ENCODE data around the gene NACC2.

The NACC2 gene

DNA sequence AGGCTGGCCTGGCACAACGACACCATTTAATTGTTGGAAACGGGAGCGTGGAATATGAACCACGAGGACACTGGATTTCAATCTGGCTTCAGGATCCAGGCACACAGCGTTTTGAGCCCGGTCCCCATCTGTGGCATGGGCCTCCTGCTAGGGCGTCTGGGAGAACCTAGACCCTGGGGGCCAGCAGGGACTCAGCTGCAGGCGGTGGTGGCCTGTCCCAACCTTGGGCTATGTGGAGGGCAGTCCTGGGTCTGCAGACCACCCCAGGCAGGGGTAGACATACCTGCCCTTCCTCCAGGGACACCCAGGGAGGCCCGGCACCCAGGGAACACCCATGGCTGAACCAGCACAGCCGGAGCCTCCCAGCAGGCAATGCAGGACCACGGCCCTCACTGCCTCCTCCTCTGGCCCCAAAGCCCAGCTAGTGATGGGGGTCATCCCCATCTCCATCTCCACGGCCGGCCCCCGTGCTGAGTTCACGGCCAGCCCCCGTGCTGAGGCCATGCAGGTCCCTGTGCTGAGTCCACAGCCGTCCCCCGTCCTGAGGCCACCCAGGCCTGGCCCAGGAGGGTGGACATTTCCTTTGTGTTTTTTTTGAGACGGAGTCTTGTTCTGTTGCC, 115.4 kb downstream of the NACC2 start:
- Histone ChIP-seq H3K27me3 (ENCODE audit: insufficient read depth, low read length) (0 out of 2 replicates have a peak, but pooled peaks cover 10% of the 10 kb centered on the region), H3K4me1 (ENCODE audit: control insufficient read depth, insufficient read depth, low read length, unreplicated experiment) (peaks cover 8% of the 10 kb centered on the region), H3K36me3 (ENCODE audit: insufficient read depth, low read length) (no peaks in the 10 kb centered on the region), H3K27ac (ENCODE audit: low read depth, low read length) (no peak overlapping the region), H3K4me3 (ENCODE audit: low read depth, low read length) (no peak overlapping the region), H3K79me2 (ENCODE audit: control insufficient read depth, insufficient read depth, low read length, unreplicated experiment) (no peaks in the 10 kb centered on the region), H2AFZ (ENCODE audit: low read length, unreplicated experiment) (no peak overlapping the region)

DNA sequence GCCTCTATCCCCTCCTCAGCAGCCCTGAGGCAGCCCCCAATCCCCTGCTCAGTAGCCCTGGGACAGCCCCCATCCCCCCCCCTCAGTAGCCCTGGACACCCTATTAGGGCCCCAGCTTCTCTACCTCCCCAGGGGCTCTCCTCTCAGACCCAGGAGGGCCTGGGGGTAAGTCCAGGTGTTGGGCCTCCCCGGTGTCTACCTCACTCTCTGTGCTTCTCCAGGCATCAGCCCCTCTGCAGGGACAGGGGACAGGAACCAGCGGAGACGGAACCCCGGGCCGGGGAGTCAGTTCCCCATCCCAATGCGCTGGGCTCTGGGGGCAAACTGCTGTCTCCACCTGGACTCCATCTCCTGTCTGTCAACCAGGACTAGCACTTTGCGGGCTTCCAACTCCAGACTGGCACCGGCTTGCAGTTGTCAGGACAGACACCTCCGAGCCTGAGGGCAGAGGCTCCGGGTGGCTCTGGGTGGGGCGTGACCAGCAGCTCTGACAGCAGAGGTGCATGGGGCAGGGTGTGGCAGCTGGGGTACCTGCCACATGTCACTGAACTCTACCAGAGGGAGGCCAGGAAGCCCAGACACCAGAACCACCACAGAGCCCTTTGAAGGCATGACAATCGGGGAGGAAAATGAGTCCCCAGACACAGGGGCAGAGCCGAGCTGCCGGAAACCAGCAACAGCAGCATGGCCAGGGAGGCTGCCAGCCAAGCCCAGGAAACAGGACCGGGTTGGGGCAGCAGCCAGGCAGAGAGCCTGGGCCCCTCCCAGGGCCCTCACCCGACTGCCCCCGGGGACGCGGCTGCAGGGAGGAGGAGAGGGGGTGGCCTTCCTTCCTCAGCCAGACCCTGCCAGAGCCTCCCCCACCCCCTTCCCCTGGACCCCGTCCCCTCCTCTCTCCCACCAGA, 116.2 kb downstream of the NACC2 start:
- Histone ChIP-seq H3K27me3 (ENCODE audit: insufficient read depth, low read length) (0 out of 2 replicates have a peak, but pooled peaks cover 2% of the 10 kb centered on the region), H3K4me1 (ENCODE audit: control insufficient read depth, insufficient read depth, low read length, unreplicated experiment) (peaks cover 8% of the 10 kb centered on the region), H3K36me3 (ENCODE audit: insufficient read depth, low read length) (no peaks in the 10 kb centered on the region), H3K27ac (ENCODE audit: low read depth, low read length) (no peak overlapping the region), H2AFZ (ENCODE audit: low read length, unreplicated experiment) (no peak overlapping the region), H3K4me3 (ENCODE audit: low read depth, low read length) (no peak overlapping the region), H3K79me2 (ENCODE audit: control insufficient read depth, insufficient read depth, low read length, unreplicated experiment) (no peaks in the 10 kb centered on the region)

DNA sequence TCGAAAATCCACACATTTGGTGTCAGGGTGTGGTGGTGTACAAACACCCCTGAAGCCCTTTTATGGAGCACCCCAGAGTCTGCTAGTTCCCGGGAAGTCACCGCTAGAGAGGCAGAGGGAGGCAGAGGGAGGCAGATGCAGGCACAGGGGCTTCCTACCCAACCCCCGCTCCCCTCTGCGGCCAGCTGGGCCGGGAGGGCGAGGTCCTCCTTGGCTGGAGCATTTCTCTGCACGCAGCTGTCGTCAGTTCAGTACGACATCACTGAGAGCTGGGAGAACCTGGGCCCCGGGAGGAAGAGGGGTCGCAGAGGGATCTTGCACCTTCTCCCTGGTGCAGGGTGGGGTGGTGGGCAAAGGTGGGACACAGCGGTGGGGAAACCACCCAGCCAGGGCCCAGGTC, 118.1 kb downstream of the NACC2 start:
- H3K27ac ChIP-seq (ENCODE audit: low read depth, low read length) = no peak overlapping the region
- no peaks in the 10 kb centered on the region for H3K36me3 ChIP-seq (ENCODE audit: insufficient read depth, low read length)
- no peak overlapping the region for H2AFZ ChIP-seq (ENCODE audit: low read length, unreplicated experiment)
- H3K4me1 ChIP-seq (ENCODE audit: control insufficient read depth, insufficient read depth, low read length, unreplicated experiment) = peaks cover 8% of the 10 kb centered on the region
- no peak overlapping the region for H3K4me3 ChIP-seq (ENCODE audit: low read depth, low read length)
- H3K27me3 ChIP-seq (ENCODE audit: insufficient read depth, low read length) = no peaks in the 10 kb centered on the region
- no peaks in the 10 kb centered on the region for H3K79me2 ChIP-seq (ENCODE audit: control insufficient read depth, insufficient read depth, low read length, unreplicated experiment)

DNA sequence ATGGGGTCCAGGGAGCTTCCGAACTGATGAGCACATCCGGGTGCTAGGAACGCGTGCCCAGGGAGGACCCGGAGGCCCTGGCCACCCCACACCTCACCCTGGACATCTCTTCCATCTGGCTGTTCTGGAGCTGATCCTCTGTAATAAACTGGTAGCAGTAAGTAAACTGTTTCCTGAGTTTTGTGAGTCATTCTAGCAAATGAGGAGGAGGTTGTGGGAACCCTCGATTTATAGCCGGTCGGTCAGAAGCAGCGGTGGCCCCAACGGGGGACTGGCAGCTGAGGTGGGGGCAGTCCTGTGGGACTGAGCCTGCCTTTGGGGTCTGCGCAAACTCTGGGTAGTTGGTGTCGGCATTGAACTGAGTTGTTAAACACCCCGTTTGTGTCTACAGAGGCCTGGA, 118.6 kb downstream of the NACC2 start:
- Histone ChIP-seq H3K4me3 (ENCODE audit: low read depth, low read length) (no peak overlapping the region), H3K27me3 (ENCODE audit: insufficient read depth, low read length) (no peaks in the 10 kb centered on the region), H2AFZ (ENCODE audit: low read length, unreplicated experiment) (no peak overlapping the region), H3K27ac (ENCODE audit: low read depth, low read length) (no peak overlapping the region), H3K79me2 (ENCODE audit: control insufficient read depth, insufficient read depth, low read length, unreplicated experiment) (no peaks in the 10 kb centered on the region), H3K36me3 (ENCODE audit: insufficient read depth, low read length) (no peaks in the 10 kb centered on the region), H3K4me1 (ENCODE audit: control insufficient read depth, insufficient read depth, low read length, unreplicated experiment) (peaks cover 8% of the 10 kb centered on the region)

DNA sequence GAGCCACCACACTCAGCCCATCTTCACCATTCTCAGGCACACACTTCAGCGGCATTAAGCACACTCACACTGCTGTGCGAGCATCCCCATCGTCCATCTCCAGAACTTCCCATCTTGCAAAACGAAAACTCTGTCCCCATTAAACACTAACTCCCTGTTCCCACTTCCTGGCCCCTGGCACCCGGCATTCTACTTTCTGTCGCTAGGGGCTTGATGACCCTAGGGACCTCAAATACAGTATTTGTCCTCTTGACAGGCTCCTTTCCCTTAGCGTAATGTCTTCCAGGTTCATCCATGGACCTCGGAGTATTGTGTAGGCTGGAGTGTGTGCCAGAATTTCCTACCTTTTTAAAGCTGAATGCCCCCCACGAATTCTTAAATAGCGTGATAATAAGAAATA, 119.3 kb downstream of the NACC2 start:
- Histone ChIP-seq H2AFZ (ENCODE audit: low read length, unreplicated experiment) (no peak overlapping the region), H3K4me3 (ENCODE audit: low read depth, low read length) (no peak overlapping the region), H3K36me3 (ENCODE audit: insufficient read depth, low read length) (no peaks in the 10 kb centered on the region), H3K79me2 (ENCODE audit: control insufficient read depth, insufficient read depth, low read length, unreplicated experiment) (no peaks in the 10 kb centered on the region), H3K4me1 (ENCODE audit: control insufficient read depth, insufficient read depth, low read length, unreplicated experiment) (peaks cover 8% of the 10 kb centered on the region), H3K27ac (ENCODE audit: low read depth, low read length) (no peak overlapping the region), H3K27me3 (ENCODE audit: insufficient read depth, low read length) (no peaks in the 10 kb centered on the region)

GRCh38 chr9:135974220-135974573, 120.9 kb downstream of the NACC2 start:
- Histone ChIP-seq H3K36me3 (ENCODE audit: insufficient read depth, low read length) (no peaks in the 10 kb centered on the region), H3K4me1 (ENCODE audit: control insufficient read depth, insufficient read depth, low read length, unreplicated experiment) (peaks cover 9% of the 10 kb centered on the region), H3K79me2 (ENCODE audit: control insufficient read depth, insufficient read depth, low read length, unreplicated experiment) (no peaks in the 10 kb centered on the region), H3K4me3 (ENCODE audit: low read depth, low read length) (no peak overlapping the region), H3K27ac (ENCODE audit: low read depth, low read length) (no peak overlapping the region), H2AFZ (ENCODE audit: low read length, unreplicated experiment) (no peak overlapping the region), H3K27me3 (ENCODE audit: insufficient read depth, low read length) (no peaks in the 10 kb centered on the region)

DNA sequence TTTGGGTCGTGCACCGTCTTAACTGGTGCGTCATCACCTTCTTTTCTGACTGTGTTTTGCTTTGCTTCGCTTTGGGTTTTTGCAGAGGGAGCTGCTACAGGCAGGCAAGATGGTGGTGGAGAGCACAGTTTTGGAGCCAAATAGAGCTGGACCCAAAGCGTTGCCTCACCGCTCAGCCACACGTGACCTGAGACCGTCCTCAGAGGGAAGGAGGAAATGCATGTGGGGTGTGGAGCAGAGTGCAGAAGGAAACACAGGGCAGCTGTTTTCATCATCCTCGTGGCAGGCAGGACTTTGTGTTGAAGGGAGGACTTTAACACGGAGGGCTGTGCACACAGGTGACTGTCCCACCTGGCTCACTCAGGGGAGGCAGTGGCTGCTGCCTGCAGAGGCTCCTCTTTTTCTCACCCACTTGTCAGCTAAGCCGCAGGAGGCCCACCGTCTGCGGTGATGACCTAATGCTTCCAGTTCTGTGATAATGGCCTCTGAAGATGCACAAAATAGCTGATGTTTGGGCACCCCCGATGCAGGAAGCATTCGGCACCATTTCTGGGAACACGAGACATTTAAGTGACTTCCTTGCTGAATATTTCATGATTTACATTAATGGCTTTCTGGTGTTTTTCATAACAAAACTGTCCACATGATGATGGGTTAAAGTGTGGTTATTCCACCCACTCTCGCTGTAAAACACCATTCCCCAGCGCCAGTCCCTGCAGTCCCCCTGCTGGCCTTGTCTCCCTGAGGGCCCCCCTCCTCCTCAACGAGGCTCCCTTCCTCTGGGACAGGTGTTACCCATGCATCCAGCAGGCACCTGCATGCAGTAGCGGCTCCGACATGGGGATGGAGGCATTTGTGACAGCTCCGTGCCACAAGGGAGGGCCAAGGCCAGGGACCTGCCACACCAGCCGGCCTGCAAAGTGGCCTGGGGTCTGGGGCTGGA, 121.5 kb downstream of the NACC2 start:
- no peaks in the 10 kb centered on the region for H3K79me2 ChIP-seq (ENCODE audit: control insufficient read depth, insufficient read depth, low read length, unreplicated experiment)
- H3K27ac ChIP-seq (ENCODE audit: low read depth, low read length) = no peak overlapping the region
- no peak overlapping the region for H2AFZ ChIP-seq (ENCODE audit: low read length, unreplicated experiment)
- H3K36me3 ChIP-seq (ENCODE audit: insufficient read depth, low read length) = no peaks in the 10 kb centered on the region
- no peaks in the 10 kb centered on the region for H3K27me3 ChIP-seq (ENCODE audit: insufficient read depth, low read length)
- peaks cover 4% of the 10 kb centered on the region for H3K4me1 ChIP-seq (ENCODE audit: control insufficient read depth, insufficient read depth, low read length, unreplicated experiment)
- H3K4me3 ChIP-seq (ENCODE audit: low read depth, low read length) = no peak overlapping the region

DNA sequence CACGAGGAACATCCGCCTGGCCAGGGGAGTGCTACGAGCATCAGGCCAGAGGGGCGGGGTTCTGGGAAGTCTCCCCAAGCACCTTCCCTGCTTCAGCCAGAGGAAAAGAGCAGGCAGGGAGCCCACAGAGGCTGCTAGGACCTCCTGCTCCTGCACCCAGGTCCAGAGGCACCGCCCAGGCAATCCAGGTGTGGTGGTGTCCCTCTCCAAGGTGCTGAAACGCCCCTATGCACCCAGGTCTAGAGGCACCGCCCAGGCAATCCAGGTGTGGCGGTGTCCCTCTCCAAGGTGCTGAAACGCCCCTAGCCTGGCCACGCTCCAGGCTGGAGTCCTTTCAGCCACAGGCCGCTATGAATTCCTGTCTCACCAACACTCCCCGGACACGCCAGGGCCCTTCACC, 123.2 kb downstream of the NACC2 start:
- Histone ChIP-seq H3K27ac (ENCODE audit: low read depth, low read length) (no peak overlapping the region), H3K4me3 (ENCODE audit: low read depth, low read length) (no peak overlapping the region), H3K27me3 (ENCODE audit: insufficient read depth, low read length) (no peaks in the 10 kb centered on the region), H3K79me2 (ENCODE audit: control insufficient read depth, insufficient read depth, low read length, unreplicated experiment) (no peaks in the 10 kb centered on the region), H3K4me1 (ENCODE audit: control insufficient read depth, insufficient read depth, low read length, unreplicated experiment) (peaks cover 7% of the 10 kb centered on the region), H3K36me3 (ENCODE audit: insufficient read depth, low read length) (no peaks in the 10 kb centered on the region), H2AFZ (ENCODE audit: low read length, unreplicated experiment) (no peak overlapping the region)

GRCh38 chr9:135971111-135971766, 123.8 kb downstream of the NACC2 start:
- Histone ChIP-seq H3K27ac (ENCODE audit: low read depth, low read length) (no peak overlapping the region), H3K79me2 (ENCODE audit: control insufficient read depth, insufficient read depth, low read length, unreplicated experiment) (no peaks in the 10 kb centered on the region), H2AFZ (ENCODE audit: low read length, unreplicated experiment) (no peak overlapping the region), H3K36me3 (ENCODE audit: insufficient read depth, low read length) (no peaks in the 10 kb centered on the region), H3K27me3 (ENCODE audit: insufficient read depth, low read length) (no peaks in the 10 kb centered on the region), H3K4me1 (ENCODE audit: control insufficient read depth, insufficient read depth, low read length, unreplicated experiment) (peaks cover 7% of the 10 kb centered on the region), H3K4me3 (ENCODE audit: low read depth, low read length) (no peak overlapping the region)

GRCh38 chr9:135970128-135970815, 124.8 kb downstream of the NACC2 start:
- Histone ChIP-seq H3K27ac (ENCODE audit: low read depth, low read length) (no peak overlapping the region), H2AFZ (ENCODE audit: low read length, unreplicated experiment) (no peak overlapping the region), H3K4me1 (ENCODE audit: control insufficient read depth, insufficient read depth, low read length, unreplicated experiment) (peaks cover 7% of the 10 kb centered on the region), H3K4me3 (ENCODE audit: low read depth, low read length) (no peak overlapping the region), H3K36me3 (ENCODE audit: insufficient read depth, low read length) (no peaks in the 10 kb centered on the region), H3K79me2 (ENCODE audit: control insufficient read depth, insufficient read depth, low read length, unreplicated experiment) (no peaks in the 10 kb centered on the region), H3K27me3 (ENCODE audit: insufficient read depth, low read length) (no peaks in the 10 kb centered on the region)
